ENCODE measurements around the gene MAS1.
"Not testable (repeated sequence)": the region's sequence is repeated elsewhere in the genome, so short reads cannot be mapped to it uniquely, and the experiment has no call there.

Gene MAS1

DNA sequence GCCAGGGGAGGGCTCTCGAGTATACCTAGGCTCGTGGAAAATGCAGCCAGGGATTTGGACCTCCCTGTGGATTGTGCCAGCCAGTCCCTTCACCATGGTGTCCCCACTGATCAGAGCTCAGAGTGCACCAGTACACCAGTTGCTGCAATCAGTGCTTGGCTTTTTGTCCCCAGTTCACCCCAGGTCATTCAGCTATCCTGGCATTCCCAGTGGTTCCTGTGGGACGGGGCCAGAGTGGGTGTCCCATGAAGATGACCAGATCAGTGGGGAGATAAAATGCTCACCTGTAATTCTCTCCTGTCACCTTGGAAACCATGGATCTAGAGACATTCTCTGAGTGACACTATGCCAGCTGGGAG lies 23.8 kb downstream of the MAS1 start:
- TF ChIP-seq, protein P1, sequence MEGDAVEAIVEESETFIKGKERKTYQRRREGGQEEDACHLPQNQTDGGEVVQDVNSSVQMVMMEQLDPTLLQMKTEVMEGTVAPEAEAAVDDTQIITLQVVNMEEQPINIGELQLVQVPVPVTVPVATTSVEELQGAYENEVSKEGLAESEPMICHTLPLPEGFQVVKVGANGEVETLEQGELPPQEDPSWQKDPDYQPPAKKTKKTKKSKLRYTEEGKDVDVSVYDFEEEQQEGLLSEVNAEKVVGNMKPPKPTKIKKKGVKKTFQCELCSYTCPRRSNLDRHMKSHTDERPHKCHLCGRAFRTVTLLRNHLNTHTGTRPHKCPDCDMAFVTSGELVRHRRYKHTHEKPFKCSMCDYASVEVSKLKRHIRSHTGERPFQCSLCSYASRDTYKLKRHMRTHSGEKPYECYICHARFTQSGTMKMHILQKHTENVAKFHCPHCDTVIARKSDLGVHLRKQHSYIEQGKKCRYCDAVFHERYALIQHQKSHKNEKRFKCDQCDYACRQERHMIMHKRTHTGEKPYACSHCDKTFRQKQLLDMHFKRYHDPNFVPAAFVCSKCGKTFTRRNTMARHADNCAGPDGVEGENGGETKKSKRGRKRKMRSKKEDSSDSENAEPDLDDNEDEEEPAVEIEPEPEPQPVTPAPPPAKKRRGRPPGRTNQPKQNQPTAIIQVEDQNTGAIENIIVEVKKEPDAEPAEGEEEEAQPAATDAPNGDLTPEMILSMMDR (IDR thresholded peaks at IDR 0.05; ENCODE audit: low read depth, low read length), result no peak
- no peak for DNase-seq (ENCODE audit: low read depth in 2 of 2)
- H3K4me3 ChIP-seq (replicated peaks in 1 of 2; ENCODE audit: low read depth in 2 of 2, low read length in 2 of 2), result no peak overlapping the region

DNA sequence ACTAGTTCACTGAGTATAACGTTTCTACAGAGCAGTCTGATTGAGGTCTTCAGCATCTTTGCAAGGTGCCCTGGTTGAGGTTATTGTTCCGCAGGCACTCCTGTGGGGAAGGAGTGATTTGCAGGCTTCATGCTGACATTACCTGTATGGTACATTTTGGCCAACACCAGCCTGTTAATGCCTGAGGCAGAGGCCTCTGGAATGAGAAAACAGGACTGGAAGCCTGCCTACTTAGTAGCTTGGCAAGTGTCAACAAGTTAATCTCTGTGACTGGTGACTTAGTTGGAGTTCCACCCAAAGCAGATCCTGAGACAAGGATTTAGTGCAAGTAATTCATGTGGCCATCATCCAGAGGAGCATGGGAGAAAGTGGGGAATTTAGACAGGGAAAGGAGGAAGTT lies 24.6 kb downstream of the MAS1 start:
- TF ChIP-seq, protein P1 (IDR thresholded peaks at IDR 0.05; ENCODE audit: low read depth, low read length), result no peak
- no peak for DNase-seq (ENCODE audit: low read depth in 2 of 2)
- no peak overlapping the region for H3K4me3 ChIP-seq (replicated peaks in 1 of 2; ENCODE audit: low read depth in 2 of 2, low read length in 2 of 2)

DNA sequence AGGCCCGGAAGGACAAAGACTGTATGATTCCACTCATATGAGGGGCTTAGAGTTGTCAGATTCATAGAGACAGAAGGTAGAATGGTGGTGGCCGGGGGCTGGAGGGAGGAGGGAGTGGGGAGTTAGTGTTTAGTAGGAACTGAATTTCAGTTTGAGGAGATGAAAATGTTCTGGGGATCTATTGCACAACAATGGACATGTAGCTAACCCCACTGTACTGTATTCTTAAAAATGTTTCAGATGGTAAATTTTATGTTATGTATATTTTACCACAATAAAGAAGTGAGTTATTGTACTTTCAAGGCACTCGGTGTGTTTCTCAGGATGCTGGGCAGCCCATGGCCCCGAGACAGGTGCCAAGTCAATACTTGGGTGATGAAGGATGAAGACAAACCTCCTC lies 25.4 kb downstream of the MAS1 start:
- no peak overlapping the region for H3K4me3 ChIP-seq (replicated peaks in 1 of 2; ENCODE audit: low read depth in 2 of 2, low read length in 2 of 2)
- TF ChIP-seq, protein P1 (IDR thresholded peaks at IDR 0.05; ENCODE audit: low read depth, low read length), result no peak
- no peak for DNase-seq (ENCODE audit: low read depth in 2 of 2)

DNA sequence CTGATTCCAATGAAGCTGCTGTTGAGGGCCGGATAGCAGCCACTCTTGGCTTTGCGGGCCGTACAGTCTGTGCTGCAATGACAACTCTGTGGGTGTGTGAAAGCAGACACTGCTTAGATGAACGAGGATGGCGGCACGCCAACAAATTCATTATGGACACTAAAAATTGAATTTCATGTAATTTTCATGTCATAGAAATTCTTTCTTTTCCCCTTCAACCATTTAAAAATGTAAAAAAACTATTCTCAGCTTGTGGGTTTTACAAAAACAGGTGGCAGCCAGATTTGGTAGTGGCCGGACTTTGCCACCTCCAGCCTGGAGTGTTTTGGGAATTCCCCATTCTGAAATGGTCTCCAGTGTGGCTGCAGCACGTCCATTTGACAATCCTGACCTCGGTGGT lies 26.0 kb downstream of the MAS1 start:
- TF ChIP-seq, protein P1 (IDR thresholded peaks at IDR 0.05; ENCODE audit: low read depth, low read length), result no peak
- no peak overlapping the region for H3K4me3 ChIP-seq (replicated peaks in 1 of 2; ENCODE audit: low read depth in 2 of 2, low read length in 2 of 2)
- no peak for DNase-seq (ENCODE audit: low read depth in 2 of 2)

DNA sequence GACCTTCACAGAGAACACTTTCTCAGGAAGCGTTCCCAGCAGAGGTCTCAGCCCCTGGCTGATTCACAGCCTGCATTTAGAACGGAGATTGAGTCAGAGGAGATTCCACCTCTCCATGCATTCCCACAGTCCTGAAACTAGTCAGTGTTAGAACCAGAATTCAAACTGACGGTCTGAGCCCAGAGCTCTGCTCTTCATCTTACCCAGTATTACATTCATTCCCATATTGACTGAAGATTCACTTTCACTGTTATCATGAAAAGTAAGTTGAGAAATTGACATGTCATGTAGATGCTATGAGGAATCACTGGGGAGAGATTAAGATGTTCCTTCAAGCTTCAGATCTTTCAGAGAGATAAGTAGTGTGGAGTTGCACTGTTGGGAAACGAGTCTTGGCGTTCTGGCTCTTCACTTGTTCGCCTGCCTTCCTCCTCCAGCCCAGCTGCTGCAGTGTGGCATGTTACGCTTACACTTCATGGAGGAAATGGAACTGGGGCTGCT lies 28.3 kb downstream of the MAS1 start:
- peak; percentile 25 to 77 for DNase-seq (ENCODE audit: low read depth in 2 of 2)
- TF ChIP-seq, protein P1 (IDR thresholded peaks at IDR 0.05; ENCODE audit: low read depth, low read length), result no peak
- no peak overlapping the region for H3K4me3 ChIP-seq (replicated peaks in 1 of 2; ENCODE audit: low read depth in 2 of 2, low read length in 2 of 2)

DNA sequence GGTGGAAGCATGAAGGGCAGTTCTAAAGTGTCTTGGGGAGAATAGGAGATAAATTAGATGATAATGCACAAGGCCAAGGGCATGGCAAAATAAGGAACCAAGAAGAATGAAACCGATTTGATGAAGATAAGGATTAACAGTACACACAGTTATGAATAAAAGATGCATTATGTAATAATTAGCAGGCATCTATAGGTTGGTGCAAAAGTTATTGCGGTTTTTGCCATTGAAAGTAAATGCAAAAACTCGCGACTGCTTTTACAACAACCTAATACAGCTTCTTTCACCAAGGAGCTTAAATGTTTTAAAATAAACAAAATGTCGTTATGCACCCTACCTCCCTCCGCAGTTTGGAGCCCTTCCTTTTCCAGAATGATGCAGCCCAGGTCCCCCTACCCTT lies 29.0 kb downstream of the MAS1 start:
- H3K4me3 ChIP-seq (replicated peaks in 1 of 2; ENCODE audit: low read depth in 2 of 2, low read length in 2 of 2), result no peak overlapping the region
- TF ChIP-seq, protein P1 (IDR thresholded peaks at IDR 0.05; ENCODE audit: low read depth, low read length), result no peak
- no peak for DNase-seq (ENCODE audit: low read depth in 2 of 2)

DNA sequence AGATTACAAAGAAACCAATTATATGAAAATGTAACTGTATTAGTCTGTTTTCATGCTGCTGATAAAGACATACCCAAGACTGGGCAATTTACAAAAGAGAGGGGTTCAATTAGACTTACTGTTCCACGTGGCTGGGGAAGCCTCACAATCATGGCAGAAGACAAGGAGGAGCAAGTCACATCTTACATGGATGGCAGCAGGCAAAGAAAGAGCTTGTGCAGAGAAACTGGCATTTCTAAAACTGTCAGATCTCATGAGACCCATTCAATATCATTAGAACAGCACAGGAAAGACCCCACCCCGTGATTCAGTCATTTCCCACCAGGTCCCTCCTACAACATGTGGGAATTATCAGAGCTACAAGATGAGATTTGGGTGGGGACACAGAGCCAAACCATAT lies 33.4 kb downstream of the MAS1 start:
- DNase-seq (ENCODE audit: low read depth in 2 of 2); H3K4me3 ChIP-seq (replicated peaks in 1 of 2; ENCODE audit: low read depth in 2 of 2, low read length in 2 of 2): not testable (repeated sequence)

Measured in cardiac fibroblast (primary cell).